Uterus (tissue), 2 donors: ENCODE results near the gene WNT9A.

Experiments
- CTCF ChIP-seq, 4 experiments: fragments of 200-600 bp in 2 of 4; fragments of 450-650 bp in 2 of 4; sonication (generic) in 2 of 4; IDR thresholded peaks; one replicate each; pipeline ENCODE4 v1.5.1; 2016 to 2019; ENCODE audit warnings: antibody characterized with exemption in 4 of 4, mild to moderate bottlenecking in 2 of 4, moderate library complexity in 1 of 4
- POLR2A ChIP-seq, 2 donors: fragments of 450-650 bp; IDR thresholded peaks; one replicate each; pipeline ENCODE4 v1.6.1; 2016; ENCODE audit warnings: antibody characterized with exemption in 2 of 2, mild to moderate bottlenecking in 1 of 2, moderate library complexity in 1 of 2

- TF ChIP-seq POLR2A (IDR thresholded peaks at IDR 0.05) (no peak), CTCF (IDR thresholded peaks at IDR 0.05) (no peak)
Measured at GRCh38 chr1:227948493-227949260, 945 bp upstream of the WNT9A start.
